HCT116 (cell line): ENCODE data around the gene RHBDL3. TPM values are rescaled to one million over a fixed set of nuclear protein-coding genes. Genes with fewer than 3 reads are reported as not detected.

Experiments used
- ATAC-seq: fragments of 200-7000 bp; cut with Tn5 transposase; 2 replicates; pipeline ENCODE4 v1.9.1; 2020; ENCODE audit warnings: mild to moderate bottlenecking, moderate library complexity
- BruUV-seq: library from RNA; stranded (reverse); fragments of 400-500 nt; replicated peaks from 2 replicates; lab custom pipeline; 2021; lab: Mats Ljungman, UMichigan
- CTCF ChIA-PET: fragments of 300-600 bp; sonication (Branson Sonifier 250); formaldehyde crosslinking; loops from one replicate; lab custom pipeline; 2021; ENCODE audit warnings: antibody characterized with exemption; lab: Charles Lee
- POLR2A ChIA-PET: fragments of 300-600, 350-600 bp; sonication (Branson Sonifier 250); formaldehyde crosslinking; loops from one replicate; lab custom pipeline; 2021; ENCODE audit warnings: antibody characterized with exemption; lab: Charles Lee
- RAD21 ChIA-PET, 2 experiments: fragments of 300-600 bp; sonication (Branson Sonifier 250); formaldehyde crosslinking; loops; one replicate each; lab custom pipeline; 2023; ENCODE audit warnings: low total read pairs in 2 of 2; ENCODE audit not compliant: uncharacterized antibody in 2 of 2, unreplicated experiment in 2 of 2, low non-redundant PET in 1 of 2; lab: Charles Lee
- DNase-seq: peaks from one replicate; pipeline ENCODE4 v3.0.0-alpha.2; 2010; ENCODE audit warnings: low read depth, low spot score
- H2AFZ ChIP-seq: fragments of 200-600 bp; shearing (Covaris generic), sonication (generic); 2 replicates; pipeline ENCODE4 v1.6.1; 2017; ENCODE audit warnings: low read depth, mixed run types, mixed read lengths, antibody characterized with exemption, low read length; ENCODE audit not compliant: poor library complexity, severe bottlenecking
- H3K27ac ChIP-seq: 2 replicates; pipeline ENCODE4 v1.5.1; 2012; ENCODE audit warnings: low read depth, low read length
- H3K27me3 ChIP-seq: fragments of 200-600 bp; sonication (generic); 2 replicates; pipeline ENCODE4 v1.6.1; 2016; ENCODE audit warnings: mixed run types, low read length, mixed read lengths; ENCODE audit not compliant: insufficient read depth
- H3K36me3 ChIP-seq, 2 experiments: fragments of 200-500 bp in 1 of 2; fragments of 200-600 bp in 1 of 2; sonication (Bioruptor generic) in 1 of 2; sonication (generic) in 1 of 2; 2 replicates each; pipeline versions ENCODE4 v1.5.1 to v1.6.1; 2014 to 2016; ENCODE audit warnings: low read length in 2 of 2, inconsistent platforms in 1 of 2, mixed read lengths in 1 of 2, mixed run types in 1 of 2; ENCODE audit not compliant: insufficient read depth in 2 of 2, control insufficient read depth in 1 of 2
- H3K4me1 ChIP-seq, 2 experiments: fragments of 200-600 bp in 1 of 2; sonication (generic) in 1 of 2; 2 replicates each; pipeline versions ENCODE4 v1.5.1 to v1.6.1; 2012 to 2017; ENCODE audit warnings: low read length in 2 of 2, inconsistent platforms in 1 of 2, mild to moderate bottlenecking in 1 of 2, mixed read lengths in 1 of 2, mixed run types in 1 of 2, moderate library complexity in 1 of 2; ENCODE audit not compliant: insufficient read depth in 2 of 2, control insufficient read depth in 1 of 2
- H3K4me2 ChIP-seq: fragments of 200-600 bp; sonication (generic); 2 replicates; pipeline ENCODE4 v1.6.1; 2017; ENCODE audit warnings: mixed run types, low read length, mixed read lengths
- H3K4me3 ChIP-seq, 2 experiments: fragments of 200-600 bp in 1 of 2; sonication (generic) in 1 of 2; replicated peaks in 1 of 2; 2 replicates each; pipeline ENCODE4 v1.5.1; 2011 to 2016; ENCODE audit warnings: low read length in 2 of 2, control low read depth in 1 of 2, low read depth in 1 of 2, mild to moderate bottlenecking in 1 of 2, mixed read lengths in 1 of 2, mixed run types in 1 of 2
- H3K79me2 ChIP-seq: fragments of 200-600 bp; sonication (generic); 2 replicates; pipeline ENCODE4 v1.6.1; 2017; ENCODE audit warnings: mild to moderate bottlenecking, mixed run types, low read length, moderate library complexity, mixed read lengths; ENCODE audit not compliant: insufficient read depth
- H3K9ac ChIP-seq: fragments of 200-600 bp; sonication (generic); 2 replicates; pipeline ENCODE4 v1.6.1; 2016; ENCODE audit warnings: low read length, mixed read lengths
- H3K9me2 ChIP-seq: fragments of 200-600 bp; sonication (generic), shearing (Covaris generic); 2 replicates; pipeline ENCODE4 v1.6.1; 2017; ENCODE audit warnings: mixed run types, mild to moderate bottlenecking, moderate library complexity; ENCODE audit not compliant: insufficient read depth
- H3K9me3 ChIP-seq, 2 experiments: fragments of 200-500 bp in 1 of 2; fragments of 200-600 bp in 1 of 2; sonication (Bioruptor generic) in 1 of 2; sonication (generic) in 1 of 2; 2 replicates each; pipeline ENCODE4 v1.6.1; 2014 to 2017; ENCODE audit warnings: low read length in 2 of 2, mixed read lengths in 2 of 2, inconsistent platforms in 1 of 2, low read depth in 1 of 2, mild to moderate bottlenecking in 1 of 2, mixed run types in 1 of 2, moderate library complexity in 1 of 2; ENCODE audit not compliant: control insufficient read depth in 1 of 2, insufficient read depth in 1 of 2
- H4K20me1 ChIP-seq: fragments of 200-600 bp; sonication (generic), shearing (Covaris generic); 2 replicates; pipeline ENCODE4 v1.6.1; 2017; ENCODE audit warnings: mixed run types, mild to moderate bottlenecking, moderate library complexity; ENCODE audit not compliant: insufficient read depth
- EZH2 ChIP-seq: fragments of 200-600 bp; sonication (generic); IDR thresholded peaks from 2 replicates; pipeline ENCODE4 v1.6.1; 2017; ENCODE audit warnings: antibody characterized with exemption, mixed run types
- POLR2AphosphoS5 ChIP-seq: IDR thresholded peaks from 2 replicates; pipeline ENCODE4 v1.6.1; 2011; ENCODE audit warnings: mild to moderate bottlenecking, low read depth, low read length, moderate library complexity
- intact Hi-C: fragments of 100-400 bp; cut with micrococcal nuclease; formaldehyde crosslinking; loops from 2 replicates; pipeline ENCODE4 v1.10.0; 2022
- total RNA-seq: library from RNA; stranded (reverse); gene quantifications from one replicate; pipeline ENCODE4 v1.2.1, GENCODE V29; 2021; ENCODE audit not compliant: unreplicated experiment
- TF ChIP-seq, protein P1 (sequence below): IDR thresholded peaks from 2 replicates; pipeline ENCODE4 v1.6.1; 2012; ENCODE audit warnings: low read depth
- TF ChIP-seq, protein P2 (sequence below), 3 experiments: fragments of 200-600 bp in 1 of 3; sonication (generic) in 1 of 3; IDR thresholded peaks in 2 of 3; conservative IDR thresholded peaks in 1 of 3; 2 replicates each; pipeline ENCODE4 v1.5.1; 2012 to 2017; ENCODE audit warnings: low read depth in 2 of 3, low read length in 2 of 3, antibody characterized with exemption in 1 of 3, borderline replicate concordance in 1 of 3, control low read depth in 1 of 3, mild to moderate bottlenecking in 1 of 3, mixed read lengths in 1 of 3, mixed run types in 1 of 3, moderate library complexity in 1 of 3; ENCODE audit not compliant: insufficient read depth in 1 of 3

Gene RHBDL3
- total RNA-seq, 1 experiment from 2014 or later: 4.0 TPM

DNA sequence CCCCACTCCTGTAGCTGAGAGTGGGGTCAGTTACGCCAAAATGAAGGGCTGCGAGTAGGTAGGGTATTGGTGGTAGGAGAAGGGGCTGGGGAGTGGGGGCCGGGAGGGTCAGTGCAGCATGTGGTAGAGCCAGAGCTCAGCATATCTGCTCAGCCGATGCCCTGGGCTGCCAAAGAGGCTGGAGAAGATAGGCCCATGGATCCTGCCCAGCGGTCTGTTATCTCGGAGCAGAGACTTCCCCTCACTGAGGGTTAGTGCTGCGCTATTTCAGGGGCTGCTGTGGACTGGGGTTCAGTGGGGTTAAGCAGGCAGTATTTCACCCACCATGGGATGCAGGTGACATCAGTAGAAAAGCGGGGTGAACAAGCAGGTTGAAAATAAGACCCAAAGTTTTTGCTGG, 19.7 kb downstream of the RHBDL3 start:
- intact Hi-C loops: no loop called here
- H3K4me1 ChIP-seq: peaks cover 0 to 12% of the 10 kb centered on the region in 2 experiments; a peak in 1 of 4 replicates
- no peaks in the 10 kb centered on the region for H3K79me2 ChIP-seq
- POLR2A ChIA-PET: no interaction called here
- TF ChIP-seq, protein P1, sequence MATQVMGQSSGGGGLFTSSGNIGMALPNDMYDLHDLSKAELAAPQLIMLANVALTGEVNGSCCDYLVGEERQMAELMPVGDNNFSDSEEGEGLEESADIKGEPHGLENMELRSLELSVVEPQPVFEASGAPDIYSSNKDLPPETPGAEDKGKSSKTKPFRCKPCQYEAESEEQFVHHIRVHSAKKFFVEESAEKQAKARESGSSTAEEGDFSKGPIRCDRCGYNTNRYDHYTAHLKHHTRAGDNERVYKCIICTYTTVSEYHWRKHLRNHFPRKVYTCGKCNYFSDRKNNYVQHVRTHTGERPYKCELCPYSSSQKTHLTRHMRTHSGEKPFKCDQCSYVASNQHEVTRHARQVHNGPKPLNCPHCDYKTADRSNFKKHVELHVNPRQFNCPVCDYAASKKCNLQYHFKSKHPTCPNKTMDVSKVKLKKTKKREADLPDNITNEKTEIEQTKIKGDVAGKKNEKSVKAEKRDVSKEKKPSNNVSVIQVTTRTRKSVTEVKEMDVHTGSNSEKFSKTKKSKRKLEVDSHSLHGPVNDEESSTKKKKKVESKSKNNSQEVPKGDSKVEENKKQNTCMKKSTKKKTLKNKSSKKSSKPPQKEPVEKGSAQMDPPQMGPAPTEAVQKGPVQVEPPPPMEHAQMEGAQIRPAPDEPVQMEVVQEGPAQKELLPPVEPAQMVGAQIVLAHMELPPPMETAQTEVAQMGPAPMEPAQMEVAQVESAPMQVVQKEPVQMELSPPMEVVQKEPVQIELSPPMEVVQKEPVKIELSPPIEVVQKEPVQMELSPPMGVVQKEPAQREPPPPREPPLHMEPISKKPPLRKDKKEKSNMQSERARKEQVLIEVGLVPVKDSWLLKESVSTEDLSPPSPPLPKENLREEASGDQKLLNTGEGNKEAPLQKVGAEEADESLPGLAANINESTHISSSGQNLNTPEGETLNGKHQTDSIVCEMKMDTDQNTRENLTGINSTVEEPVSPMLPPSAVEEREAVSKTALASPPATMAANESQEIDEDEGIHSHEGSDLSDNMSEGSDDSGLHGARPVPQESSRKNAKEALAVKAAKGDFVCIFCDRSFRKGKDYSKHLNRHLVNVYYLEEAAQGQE: no peak
- H2AFZ ChIP-seq: no peak overlapping the region
- no TSS peak for BruUV-seq
- no peaks in the 10 kb centered on the region for H3K9me3 ChIP-seq
- no peak overlapping the region for H3K27ac ChIP-seq
- H3K9me2 ChIP-seq: no peaks in the 10 kb centered on the region
- H3K27me3 ChIP-seq: no peaks in the 10 kb centered on the region
- no peak for ATAC-seq
- RAD21 ChIA-PET: no interaction called here
- H3K36me3 ChIP-seq: no peaks in the 10 kb centered on the region
- no peak for DNase-seq
- no peak overlapping the region for H3K4me3 ChIP-seq
- no peaks in the 10 kb centered on the region for H4K20me1 ChIP-seq
- no peak overlapping the region for H3K4me2 ChIP-seq
- CTCF ChIA-PET: no interaction called here
- no peak overlapping the region for H3K9ac ChIP-seq

DNA sequence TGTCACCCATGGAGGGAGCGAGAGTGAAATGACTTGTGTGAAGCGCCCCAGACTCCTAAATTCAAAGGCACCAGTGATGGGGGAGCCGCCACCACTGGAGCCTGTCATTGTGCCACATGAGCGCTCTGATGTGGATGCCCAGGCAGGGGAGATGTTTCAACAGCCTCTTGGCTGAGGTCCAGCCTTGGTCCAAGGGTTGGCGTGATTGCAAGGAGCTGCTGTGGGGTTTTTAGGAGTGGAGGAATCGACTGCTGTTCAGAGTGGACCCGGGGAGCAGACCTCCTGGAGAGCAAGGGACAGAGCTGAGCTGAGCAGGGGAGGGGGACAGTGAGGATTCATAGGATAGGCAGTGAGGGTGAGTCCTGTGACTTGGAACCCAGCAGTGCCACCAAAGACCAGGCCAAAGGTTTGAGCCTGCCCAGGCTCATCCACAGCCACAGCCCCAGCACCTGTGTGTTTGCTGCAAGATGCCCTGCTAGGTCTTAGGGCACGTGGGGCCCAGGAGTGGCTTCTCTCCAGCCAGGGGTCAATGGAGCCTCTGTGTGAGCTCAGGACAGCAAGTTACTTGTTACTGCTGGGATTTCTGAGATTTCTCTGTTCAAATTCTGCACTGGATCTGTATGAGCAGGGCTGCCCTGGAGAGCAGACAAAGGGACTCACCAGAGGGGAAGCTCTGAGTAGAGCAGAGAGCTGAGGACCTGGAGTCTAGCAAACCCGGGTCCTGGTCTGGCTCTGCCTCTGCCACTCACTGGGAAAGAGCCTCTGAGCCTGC, 20.3 kb downstream of the RHBDL3 start:
- Histone ChIP-seq H3K4me3 (no peak overlapping the region), H3K4me1 (peaks cover 0 to 12% of the 10 kb centered on the region in 2 experiments; a peak in 1 of 4 replicates), H3K27ac (no peak overlapping the region), H2AFZ (no peak overlapping the region), H3K27me3 (no peaks in the 10 kb centered on the region), H3K9me3 (no peaks in the 10 kb centered on the region), H3K79me2 (no peaks in the 10 kb centered on the region), H3K4me2 (no peak overlapping the region), H3K9ac (no peak overlapping the region), H3K36me3 (no peaks in the 10 kb centered on the region), H3K9me2 (no peaks in the 10 kb centered on the region), H4K20me1 (no peaks in the 10 kb centered on the region)
- intact Hi-C loops: no loop called here
- BruUV-seq: no TSS peak
- ATAC-seq (no peak), DNase-seq (no peak)
- ChIA-PET POLR2A (no interaction called here), RAD21 (no interaction called here), CTCF (interaction anchor here (1.2 kb wide), 1 partner anchor 10 kb away, joined by 5 read pairs; no protein-coding TSS in a partner anchor)
- TF ChIP-seq, protein P2, sequence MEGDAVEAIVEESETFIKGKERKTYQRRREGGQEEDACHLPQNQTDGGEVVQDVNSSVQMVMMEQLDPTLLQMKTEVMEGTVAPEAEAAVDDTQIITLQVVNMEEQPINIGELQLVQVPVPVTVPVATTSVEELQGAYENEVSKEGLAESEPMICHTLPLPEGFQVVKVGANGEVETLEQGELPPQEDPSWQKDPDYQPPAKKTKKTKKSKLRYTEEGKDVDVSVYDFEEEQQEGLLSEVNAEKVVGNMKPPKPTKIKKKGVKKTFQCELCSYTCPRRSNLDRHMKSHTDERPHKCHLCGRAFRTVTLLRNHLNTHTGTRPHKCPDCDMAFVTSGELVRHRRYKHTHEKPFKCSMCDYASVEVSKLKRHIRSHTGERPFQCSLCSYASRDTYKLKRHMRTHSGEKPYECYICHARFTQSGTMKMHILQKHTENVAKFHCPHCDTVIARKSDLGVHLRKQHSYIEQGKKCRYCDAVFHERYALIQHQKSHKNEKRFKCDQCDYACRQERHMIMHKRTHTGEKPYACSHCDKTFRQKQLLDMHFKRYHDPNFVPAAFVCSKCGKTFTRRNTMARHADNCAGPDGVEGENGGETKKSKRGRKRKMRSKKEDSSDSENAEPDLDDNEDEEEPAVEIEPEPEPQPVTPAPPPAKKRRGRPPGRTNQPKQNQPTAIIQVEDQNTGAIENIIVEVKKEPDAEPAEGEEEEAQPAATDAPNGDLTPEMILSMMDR (IDR thresholded peaks at IDR 0.05 in 2 of 3, conservative IDR thresholded peaks at IDR 0.05 in 1 of 3; ENCODE audit: borderline replicate concordance in 1 of 3, insufficient read depth in 1 of 3, low read depth in 2 of 3, low read length in 2 of 3): no peak
- TF ChIP-seq EZH2: no peak
- TF ChIP-seq, protein P1: no peak
- TF ChIP-seq POLR2AphosphoS5: no peak
